ENCODE measurements around the gene MOV10.

The MOV10 gene

DNA sequence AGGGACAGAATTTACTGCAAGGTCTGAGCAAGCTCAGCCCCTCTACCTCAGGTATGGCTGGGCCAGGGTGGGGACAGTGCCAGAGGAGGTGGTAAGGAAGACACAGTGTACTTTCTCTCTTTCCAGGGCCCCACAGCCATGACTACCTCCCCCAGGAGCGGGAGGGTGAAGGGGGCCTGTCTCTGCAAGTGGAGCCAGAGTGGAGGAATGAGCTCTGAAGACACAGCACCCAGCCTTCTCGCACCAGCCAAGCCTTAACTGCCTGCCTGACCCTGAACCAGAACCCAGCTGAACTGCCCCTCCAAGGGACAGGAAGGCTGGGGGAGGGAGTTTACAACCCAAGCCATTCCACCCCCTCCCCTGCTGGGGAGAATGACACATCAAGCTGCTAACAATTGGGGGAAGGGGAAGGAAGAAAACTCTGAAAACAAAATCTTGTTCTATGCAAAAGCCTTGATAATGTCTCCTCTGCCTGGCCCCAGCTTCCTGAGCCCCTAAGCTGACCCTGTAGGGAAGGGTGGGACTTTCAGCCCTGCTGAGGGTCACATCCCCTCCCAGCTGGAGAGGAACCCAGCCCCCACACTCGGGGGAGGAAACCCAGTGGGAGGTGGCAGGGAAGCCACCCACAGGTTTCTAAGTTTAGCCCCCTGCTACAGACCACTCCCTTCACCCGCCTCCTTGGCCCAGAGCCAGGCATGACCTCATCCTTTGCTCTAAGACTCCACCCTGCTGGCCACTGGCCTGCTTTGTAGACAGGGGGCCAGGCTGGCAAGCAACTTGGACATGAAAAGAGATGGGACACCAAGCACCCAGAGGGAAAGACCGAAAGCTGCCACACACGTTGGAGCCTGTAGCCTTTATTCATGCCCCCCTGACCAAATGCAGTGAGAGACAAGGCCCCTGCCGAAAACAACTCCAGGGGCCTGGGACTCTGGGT is 26.1 kb downstream of the MOV10 start:
- Histone ChIP-seq H3K27me3 (ENCODE audit: insufficient read depth, poor library complexity, severe bottlenecking) (no peaks in the 10 kb centered on the region), H3K4me3 (replicated peaks; ENCODE audit: insufficient read depth, low read length) (no peak overlapping the region), H3K27ac (replicated peaks) (no peak overlapping the region)

DNA sequence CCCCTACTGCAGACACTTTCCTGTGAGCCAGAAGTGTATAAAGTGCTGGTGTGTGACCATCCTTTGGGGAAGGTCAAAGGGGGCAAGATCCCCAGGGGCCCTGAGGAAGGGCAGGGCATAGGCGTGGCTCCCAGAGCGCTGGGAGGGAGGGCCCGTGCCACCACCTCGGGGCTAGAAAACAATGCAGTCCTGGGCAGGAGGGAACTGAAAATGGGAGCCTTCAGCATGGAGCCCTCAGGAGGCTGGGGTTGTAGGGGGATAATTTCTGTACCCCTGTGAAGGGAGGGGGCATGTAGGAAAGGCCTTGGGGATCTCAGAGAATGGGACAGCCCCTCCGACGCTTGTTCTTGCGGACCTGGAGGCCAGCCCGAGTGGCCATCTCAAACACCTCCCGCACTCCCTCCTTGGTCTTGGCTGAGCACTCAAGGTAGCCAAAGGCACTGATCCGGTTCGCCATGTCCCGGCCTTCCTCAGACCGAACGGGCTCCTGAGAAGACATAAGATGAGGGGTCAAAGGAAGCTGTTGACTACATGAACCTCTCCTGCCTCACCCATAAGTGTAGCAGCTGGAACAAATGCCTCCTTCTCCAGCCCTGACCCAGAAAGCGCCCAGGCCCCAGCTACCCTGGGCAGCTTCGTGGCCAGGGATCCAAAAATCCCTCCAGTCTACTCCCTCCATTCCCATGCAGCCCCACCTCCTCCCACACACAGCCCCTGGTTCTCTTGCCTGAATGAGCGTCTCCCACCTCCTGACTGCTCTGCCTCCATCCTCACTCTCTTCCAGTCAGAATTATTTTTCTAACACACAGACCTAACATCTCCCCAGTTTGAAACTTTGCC is 27.0 kb downstream of the MOV10 start:
- no peak overlapping the region for H3K27ac ChIP-seq (replicated peaks)
- no peak for DNase-seq (ENCODE audit: low read depth in 1 of 2, low spot score in 1 of 2)
- no peak for TF ChIP-seq SPI1 (IDR thresholded peaks at IDR 0.05; ENCODE audit: borderline replicate concordance, low read depth)
- TF ChIP-seq, protein P1, sequence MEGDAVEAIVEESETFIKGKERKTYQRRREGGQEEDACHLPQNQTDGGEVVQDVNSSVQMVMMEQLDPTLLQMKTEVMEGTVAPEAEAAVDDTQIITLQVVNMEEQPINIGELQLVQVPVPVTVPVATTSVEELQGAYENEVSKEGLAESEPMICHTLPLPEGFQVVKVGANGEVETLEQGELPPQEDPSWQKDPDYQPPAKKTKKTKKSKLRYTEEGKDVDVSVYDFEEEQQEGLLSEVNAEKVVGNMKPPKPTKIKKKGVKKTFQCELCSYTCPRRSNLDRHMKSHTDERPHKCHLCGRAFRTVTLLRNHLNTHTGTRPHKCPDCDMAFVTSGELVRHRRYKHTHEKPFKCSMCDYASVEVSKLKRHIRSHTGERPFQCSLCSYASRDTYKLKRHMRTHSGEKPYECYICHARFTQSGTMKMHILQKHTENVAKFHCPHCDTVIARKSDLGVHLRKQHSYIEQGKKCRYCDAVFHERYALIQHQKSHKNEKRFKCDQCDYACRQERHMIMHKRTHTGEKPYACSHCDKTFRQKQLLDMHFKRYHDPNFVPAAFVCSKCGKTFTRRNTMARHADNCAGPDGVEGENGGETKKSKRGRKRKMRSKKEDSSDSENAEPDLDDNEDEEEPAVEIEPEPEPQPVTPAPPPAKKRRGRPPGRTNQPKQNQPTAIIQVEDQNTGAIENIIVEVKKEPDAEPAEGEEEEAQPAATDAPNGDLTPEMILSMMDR (IDR thresholded peaks at IDR 0.05; ENCODE audit: insufficient read depth, low read length): no peak
- TF ChIP-seq, protein P2, sequence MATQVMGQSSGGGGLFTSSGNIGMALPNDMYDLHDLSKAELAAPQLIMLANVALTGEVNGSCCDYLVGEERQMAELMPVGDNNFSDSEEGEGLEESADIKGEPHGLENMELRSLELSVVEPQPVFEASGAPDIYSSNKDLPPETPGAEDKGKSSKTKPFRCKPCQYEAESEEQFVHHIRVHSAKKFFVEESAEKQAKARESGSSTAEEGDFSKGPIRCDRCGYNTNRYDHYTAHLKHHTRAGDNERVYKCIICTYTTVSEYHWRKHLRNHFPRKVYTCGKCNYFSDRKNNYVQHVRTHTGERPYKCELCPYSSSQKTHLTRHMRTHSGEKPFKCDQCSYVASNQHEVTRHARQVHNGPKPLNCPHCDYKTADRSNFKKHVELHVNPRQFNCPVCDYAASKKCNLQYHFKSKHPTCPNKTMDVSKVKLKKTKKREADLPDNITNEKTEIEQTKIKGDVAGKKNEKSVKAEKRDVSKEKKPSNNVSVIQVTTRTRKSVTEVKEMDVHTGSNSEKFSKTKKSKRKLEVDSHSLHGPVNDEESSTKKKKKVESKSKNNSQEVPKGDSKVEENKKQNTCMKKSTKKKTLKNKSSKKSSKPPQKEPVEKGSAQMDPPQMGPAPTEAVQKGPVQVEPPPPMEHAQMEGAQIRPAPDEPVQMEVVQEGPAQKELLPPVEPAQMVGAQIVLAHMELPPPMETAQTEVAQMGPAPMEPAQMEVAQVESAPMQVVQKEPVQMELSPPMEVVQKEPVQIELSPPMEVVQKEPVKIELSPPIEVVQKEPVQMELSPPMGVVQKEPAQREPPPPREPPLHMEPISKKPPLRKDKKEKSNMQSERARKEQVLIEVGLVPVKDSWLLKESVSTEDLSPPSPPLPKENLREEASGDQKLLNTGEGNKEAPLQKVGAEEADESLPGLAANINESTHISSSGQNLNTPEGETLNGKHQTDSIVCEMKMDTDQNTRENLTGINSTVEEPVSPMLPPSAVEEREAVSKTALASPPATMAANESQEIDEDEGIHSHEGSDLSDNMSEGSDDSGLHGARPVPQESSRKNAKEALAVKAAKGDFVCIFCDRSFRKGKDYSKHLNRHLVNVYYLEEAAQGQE (IDR thresholded peaks at IDR 0.05; ENCODE audit: insufficient replicate concordance, low read depth): no peak
- no peak for TF ChIP-seq GABPA (IDR thresholded peaks at IDR 0.05; ENCODE audit: low read depth)
- TF ChIP-seq POLR2AphosphoS5 (IDR thresholded peaks at IDR 0.05; ENCODE audit: low read depth): no peak
- H3K27me3 ChIP-seq (ENCODE audit: insufficient read depth, poor library complexity, severe bottlenecking): peaks cover 1% of the 10 kb centered on the region
- no peak overlapping the region for H3K4me3 ChIP-seq (replicated peaks; ENCODE audit: insufficient read depth, low read length)

More for the DNA sequence above, 26.1 kb downstream of the MOV10 start:
- TF ChIP-seq, protein P2 (IDR thresholded peaks at IDR 0.05; ENCODE audit: insufficient replicate concordance, low read depth): no peak
- TF ChIP-seq POLR2AphosphoS5 (IDR thresholded peaks at IDR 0.05; ENCODE audit: low read depth): peak; percentile 13; the same call in 1 of the 2 replicates
- peak; percentile 52 to 73 for DNase-seq (ENCODE audit: low read depth in 1 of 2, low spot score in 1 of 2)

DNA sequence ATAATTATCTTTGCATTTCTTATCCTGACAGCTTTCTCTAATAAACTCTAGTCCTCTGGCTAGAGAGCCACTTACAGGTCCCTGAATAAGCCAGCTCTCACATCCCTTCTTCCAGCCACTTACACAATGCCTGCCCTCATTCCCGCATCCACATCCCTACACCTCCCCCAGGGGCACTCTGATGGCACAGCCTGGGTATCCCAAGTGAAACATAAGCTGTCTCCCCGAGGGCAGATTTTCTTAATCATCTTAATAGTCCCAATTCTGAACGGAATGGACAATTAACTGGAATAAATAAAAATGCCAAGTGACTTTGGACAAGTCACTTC is 27.6 kb downstream of the MOV10 start:
- Histone ChIP-seq H3K27me3 (ENCODE audit: insufficient read depth, poor library complexity, severe bottlenecking) (peaks cover 5% of the 10 kb centered on the region), H3K4me3 (replicated peaks; ENCODE audit: insufficient read depth, low read length) (no peak overlapping the region), H3K27ac (replicated peaks) (no peak overlapping the region)
- DNase-seq (ENCODE audit: low read depth in 1 of 2, low spot score in 1 of 2): no peak
- TF ChIP-seq POLR2AphosphoS5 (IDR thresholded peaks at IDR 0.05; ENCODE audit: low read depth) (no peak), SPI1 (IDR thresholded peaks at IDR 0.05; ENCODE audit: borderline replicate concordance, low read depth) (no peak), GABPA (IDR thresholded peaks at IDR 0.05; ENCODE audit: low read depth) (no peak)
- TF ChIP-seq, protein P2 (IDR thresholded peaks at IDR 0.05; ENCODE audit: insufficient replicate concordance, low read depth): no peak
- TF ChIP-seq, protein P1 (IDR thresholded peaks at IDR 0.05; ENCODE audit: insufficient read depth, low read length): no peak

All from HL-60 (cell line).